ENCODE data around the gene RNF169. TPM values are rescaled to one million over a fixed set of nuclear protein-coding genes. Genes with fewer than 3 reads are reported as not detected.

RNF169 gene
- total and polyA plus RNA-seq, 2 of the 8 experiments (the other 6 are each of a cell fraction or from before 2014, with no cell fraction given), result 3.6 to 12.5 TPM

DNA sequence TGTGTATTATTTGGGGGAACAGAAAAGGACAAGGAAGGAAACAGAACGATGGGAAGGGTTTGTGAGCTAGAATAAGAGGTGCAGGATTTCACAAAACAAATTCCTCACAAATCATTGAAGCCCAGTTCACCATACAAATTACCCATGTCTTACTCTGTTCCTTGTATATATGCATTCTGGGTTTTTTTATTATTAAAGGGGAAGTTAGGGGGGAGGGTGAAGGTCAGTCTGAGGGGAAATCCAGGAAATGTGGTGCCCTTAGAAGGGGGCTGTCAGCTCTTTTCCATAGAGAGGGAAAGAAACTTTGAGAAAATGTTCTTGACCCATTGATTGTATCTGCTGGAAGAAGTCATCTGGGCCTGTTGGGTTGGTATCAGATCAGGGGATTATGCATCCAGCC, 90.8 kb downstream of the RNF169 start:
- Histone ChIP-seq H3K27ac (ENCODE audit: low read depth, low read length) (no peak overlapping the region), H3K9me3 (ENCODE audit: insufficient read depth in 2 of 2, low read depth in 1 of 2, low read length in 1 of 2) (no peaks in the 10 kb centered on the region), H2AK5ac (ENCODE audit: low read depth, low read length) (no peak overlapping the region), H3K79me2 (ENCODE audit: control insufficient read depth in 1 of 2, insufficient read depth in 2 of 2, low read length in 2 of 2) (no peaks in the 10 kb centered on the region), H3K4ac (replicated peaks; ENCODE audit: insufficient read length, low read depth, low read length) (no peak overlapping the region), H3K23ac (ENCODE audit: insufficient read length) (no peak overlapping the region), H4K5ac (ENCODE audit: insufficient read length, low read depth, low read length) (no peak overlapping the region), H3K9ac (replicated peaks in 1 of 4; ENCODE audit: extremely low read depth in 1 of 4, low read depth in 3 of 4, low read length in 3 of 4) (no peak overlapping the region), H4K91ac (replicated peaks; ENCODE audit: insufficient read length, low read length) (no peak overlapping the region), H3K79me1 (ENCODE audit: low read depth, low read length) (no peaks in the 10 kb centered on the region), H2BK120ac (replicated peaks; ENCODE audit: low read depth, low read length) (no peak overlapping the region), H4K8ac (ENCODE audit: extremely low read depth, insufficient read depth, low read length) (no peak overlapping the region), H2BK12ac (ENCODE audit: low read depth, low read length) (no peak overlapping the region), H2BK5ac (ENCODE audit: low read depth, low read length) (no peak overlapping the region), H3K56ac (replicated peaks; ENCODE audit: insufficient read length, low read depth, low read length) (no peak overlapping the region), H2AFZ (ENCODE audit: low read length) (no peak overlapping the region), H4K20me1 (replicated peaks in 1 of 2; ENCODE audit: control insufficient read depth in 1 of 2, insufficient read depth in 2 of 2, low read length in 2 of 2) (no peaks in the 10 kb centered on the region), H3K4me2 (ENCODE audit: insufficient read depth in 1 of 2, low read depth in 2 of 2, low read length in 2 of 2) (no peak overlapping the region), H3K36me3 (ENCODE audit: control insufficient read depth in 2 of 4, insufficient read depth in 4 of 4, low read length in 3 of 4) (peaks cover 6 to 30% (median 24%) of the 10 kb centered on the region in 4 experiments; a peak in 6 of 8 replicates), H3K4me1 (replicated peaks in 1 of 4; ENCODE audit: control insufficient read depth in 3 of 4, insufficient read depth in 4 of 4, low read length in 3 of 4) (no peaks in the 10 kb centered on the region), H2BK15ac (ENCODE audit: low read length) (no peak overlapping the region), H3K14ac (ENCODE audit: insufficient read length) (no peak overlapping the region), H3K27me3 (replicated peaks in 1 of 4; ENCODE audit: control insufficient read depth in 3 of 4, extremely low read depth in 1 of 4, insufficient read depth in 3 of 4, low read length in 3 of 4) (no peaks in the 10 kb centered on the region), H2BK20ac (ENCODE audit: low read length) (no peak overlapping the region), H3K4me3 (ENCODE audit: extremely low read depth in 1 of 4, insufficient read depth in 2 of 4, low read depth in 3 of 4, low read length in 4 of 4) (no peak overlapping the region), H3K23me2 (ENCODE audit: low read depth, low read length) (no peaks in the 10 kb centered on the region), H3K18ac (ENCODE audit: extremely low read depth, low read length) (no peak overlapping the region)
- no peak for DNase-seq (ENCODE audit: low read depth in 1 of 2, low spot score in 2 of 2)
- ChIA-PET CTCF (ENCODE audit: partially characterized antibody) (interaction anchor here (0.9 to 1.7 kb wide), 2 partner anchors 113 to 137 kb away, joined by 3 read pairs; no protein-coding TSS in a partner anchor), POLR2A (ENCODE audit: partially characterized antibody) (interaction anchor here (1.8 kb wide), 1 partner anchor 18 kb away, joined by 3 read pairs; no protein-coding TSS in a partner anchor)
- 84 to 100% methylated on average over 1 of the region's 1 CpG for WGBS, 2 experiments (ENCODE audit: extremely low coverage in 1 of 2, insufficient coverage in 1 of 2, insufficient read length in 1 of 2, insufficient replicate concordance in 2 of 2, low coverage in 1 of 2, low lambda C conversion rate in 2 of 2, missing lambda C conversion rate in 1 of 2)
- TF ChIP-seq RAD21 (IDR thresholded peaks at IDR 0.05 in 1 of 2, conservative IDR thresholded peaks at IDR 0.05 in 1 of 2; ENCODE audit: low read depth in 2 of 2, low read length in 2 of 2), result no peak
- TF ChIP-seq, protein P1, sequence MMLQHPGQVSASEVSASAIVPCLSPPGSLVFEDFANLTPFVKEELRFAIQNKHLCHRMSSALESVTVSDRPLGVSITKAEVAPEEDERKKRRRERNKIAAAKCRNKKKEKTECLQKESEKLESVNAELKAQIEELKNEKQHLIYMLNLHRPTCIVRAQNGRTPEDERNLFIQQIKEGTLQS (IDR thresholded peaks at IDR 0.05; ENCODE audit: insufficient read depth, low read depth, low read length), result no peak
- no peak for TF ChIP-seq POLR2AphosphoS5 (IDR thresholded peaks at IDR 0.05; ENCODE audit: low read depth, low read length)
- TF ChIP-seq HDAC2 (IDR thresholded peaks at IDR 0.05; ENCODE audit: borderline replicate concordance in 1 of 2, low read depth in 2 of 2, low read length in 2 of 2), result no peak
- TF ChIP-seq FOSL1 (IDR thresholded peaks at IDR 0.05; ENCODE audit: insufficient read depth, low read depth, low read length), result no peak
- TF ChIP-seq, protein P2, sequence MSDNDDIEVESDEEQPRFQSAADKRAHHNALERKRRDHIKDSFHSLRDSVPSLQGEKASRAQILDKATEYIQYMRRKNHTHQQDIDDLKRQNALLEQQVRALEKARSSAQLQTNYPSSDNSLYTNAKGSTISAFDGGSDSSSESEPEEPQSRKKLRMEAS (IDR thresholded peaks at IDR 0.05), result no peak
- no peak for TF ChIP-seq HDAC6 (IDR thresholded peaks at IDR 0.05; ENCODE audit: low read depth, low read length)
- TF ChIP-seq TAF1 (IDR thresholded peaks at IDR 0.05; ENCODE audit: low read depth, low read length), result no peak
- FAIRE-seq, result no peak

Measured in H1 (cell line).